Measurements from ENCODE around the gene NFKBIL1.
"Not testable (repeated sequence)": the region's sequence is repeated elsewhere in the genome, so short reads cannot be mapped to it uniquely, and the experiment has no call there.

NFKBIL1 gene

GRCh38 chr6:31535538-31536324 lies 11.7 kb upstream of the NFKBIL1 start:
- peak; percentile 41 for DNase-seq

GRCh38 chr6:31538805-31539400 lies 8.5 kb upstream of the NFKBIL1 start:
- no peak for DNase-seq

GRCh38 chr6:31540640-31541039 lies 6.8 kb upstream of the NFKBIL1 start:
- no peak for DNase-seq

- DNase-seq: peak; percentile 79
Observed at GRCh38 chr6:31541059-31541657, 6.2 kb upstream of the NFKBIL1 start.

- peak; percentile 94 for DNase-seq
Observed at GRCh38 chr6:31541658-31542521, 5.5 kb upstream of the NFKBIL1 start, which contains the start of gene DDX39B. Gene DDX39B (minus strand): TSS chr6:31542003. CDS start chr6:31540532, 1,471 bp downstream.

- DNase-seq: peak; percentile 43
Observed at GRCh38 chr6:31543639-31544038, 3.8 kb upstream of the NFKBIL1 start.

GRCh38 chr6:31544676-31545075 lies 2.7 kb upstream of the NFKBIL1 start:
- DNase-seq: no peak

GRCh38 chr6:31545291-31545690 lies 2.1 kb upstream of the NFKBIL1 start:
- no peak for DNase-seq

GRCh38 chr6:31546339-31546957 lies 960 bp upstream of the NFKBIL1 start, which contains the start of gene ATP6V1G2:
Gene ATP6V1G2 (minus strand): TSS chr6:31546608. CDS start chr6:31546559, 49 bp downstream.
- peak; percentile 92 for DNase-seq

GRCh38 chr6:31547727-31548543 lies 527 bp downstream of the NFKBIL1 start:
- no peak for DNase-seq

GRCh38 chr6:31548544-31548873 lies 1.1 kb downstream of the NFKBIL1 start:
- DNase-seq: no peak

- not testable (repeated sequence) for DNase-seq
Observed at GRCh38 chr6:31551371-31551770, 4.0 kb downstream of the NFKBIL1 start.

GRCh38 chr6:31556307-31556706 lies 8.9 kb downstream of the NFKBIL1 start:
- DNase-seq: no peak

- no peak for DNase-seq
Observed at GRCh38 chr6:31557443-31558317, 10.3 kb downstream of the NFKBIL1 start.

GRCh38 chr6:31558318-31558625 lies 10.9 kb downstream of the NFKBIL1 start:
- no peak for DNase-seq

- DNase-seq: peak; percentile 77
Observed at GRCh38 chr6:31558631-31559500, 11.5 kb downstream of the NFKBIL1 start.

- no peak for DNase-seq
Observed at GRCh38 chr6:31559606-31559957, 12.2 kb downstream of the NFKBIL1 start.

- peak; percentile 77 for DNase-seq
Observed at GRCh38 chr6:31559958-31560696, 12.7 kb downstream of the NFKBIL1 start.

- no peak for DNase-seq
Observed at GRCh38 chr6:31560697-31561058, 13.3 kb downstream of the NFKBIL1 start.

Measured in activated CD8-positive, alpha-beta memory T cell treated with anti-CD3 and anti-CD28 coated beads, Interleukin-2, amount 50 U/mL, for 48 hours (primary cell).